ENCODE data around the gene TOP2A. TPM values are rescaled to one million over a fixed set of nuclear protein-coding genes. Genes with fewer than 3 reads are reported as not detected.

TOP2A gene
- total and polyA plus RNA-seq, 9 of the 15 experiments (the other 6 are each of a cell fraction or from before 2014, with no cell fraction given) = 133 to 347 (median 259) TPM

DNA sequence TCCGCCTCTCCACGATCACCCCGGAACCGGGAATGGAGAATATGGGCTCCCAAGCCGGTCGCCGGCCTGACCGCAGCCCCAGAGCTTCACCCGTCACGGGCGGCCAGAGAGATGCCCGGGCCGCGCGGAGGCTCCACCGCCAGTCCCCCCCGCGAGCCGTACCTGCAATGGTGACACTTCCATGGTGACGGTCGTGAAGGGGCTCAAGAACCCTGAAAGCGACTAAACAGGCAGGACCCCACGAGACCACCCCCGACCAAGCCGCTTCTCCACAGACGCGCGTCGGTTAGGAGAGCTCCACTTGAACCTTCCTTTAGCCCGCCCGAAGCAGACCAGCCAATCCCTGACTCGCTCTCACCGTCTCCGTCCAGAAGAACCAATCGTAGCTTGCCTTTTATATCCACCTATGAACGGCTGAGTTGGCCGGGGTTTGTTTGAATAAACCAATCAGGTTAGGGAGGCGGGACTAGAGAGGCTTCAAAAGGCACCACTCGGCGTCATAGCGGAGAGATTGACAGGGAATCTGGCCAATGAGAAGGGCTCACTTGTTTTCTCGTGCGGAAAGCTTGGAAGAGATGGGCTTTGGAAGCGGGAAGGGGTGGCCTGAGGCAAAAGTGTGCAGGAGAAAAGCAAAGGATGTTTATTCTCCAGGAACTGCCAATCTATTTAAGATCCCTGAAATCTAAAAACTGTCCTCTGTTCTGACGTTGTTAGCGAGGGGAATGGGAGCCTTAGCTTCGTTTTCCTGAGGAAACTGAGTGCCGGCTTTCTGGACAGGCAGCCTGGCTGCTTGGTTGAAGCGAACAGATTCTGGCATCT is at the start of gene TOP2A (continued):
- TF ChIP-seq NCOA2 (IDR thresholded peaks at IDR 0.05; ENCODE audit: partially characterized antibody in 2 of 2) (no peak), HLTF (IDR thresholded peaks at IDR 0.05) (no peak), FOXM1 (IDR thresholded peaks at IDR 0.05; ENCODE audit: low read depth) (peak; percentile 100), FOXM1 (CRISPR knock-in tag; IDR thresholded peaks at IDR 0.05; ENCODE audit: low read depth) (0 out of 2 replicates have a peak, but pooled peaks have one; percentile 55), E2F3 (CRISPR knock-in tag; IDR thresholded peaks at IDR 0.05) (no peak), TGIF2 (CRISPR knock-in tag; IDR thresholded peaks at IDR 0.05) (no peak), SIN3A (IDR thresholded peaks at IDR 0.05; ENCODE audit: borderline replicate concordance in 2 of 2, control insufficient read depth in 1 of 2, low read depth in 2 of 2, low read length in 2 of 2) (no peak; a peak in 2 of 4 replicates), PHF20 (IDR thresholded peaks at IDR 0.05; ENCODE audit: partially characterized antibody) (peak; percentile 42), KAT2B (IDR thresholded peaks at IDR 0.05; ENCODE audit: low read depth, low read length) (no peak), ETS2 (tag; IDR thresholded peaks at IDR 0.05; ENCODE audit: borderline replicate concordance, poor library complexity, severe bottlenecking) (no peak)
- TF ChIP-seq, protein P1, sequence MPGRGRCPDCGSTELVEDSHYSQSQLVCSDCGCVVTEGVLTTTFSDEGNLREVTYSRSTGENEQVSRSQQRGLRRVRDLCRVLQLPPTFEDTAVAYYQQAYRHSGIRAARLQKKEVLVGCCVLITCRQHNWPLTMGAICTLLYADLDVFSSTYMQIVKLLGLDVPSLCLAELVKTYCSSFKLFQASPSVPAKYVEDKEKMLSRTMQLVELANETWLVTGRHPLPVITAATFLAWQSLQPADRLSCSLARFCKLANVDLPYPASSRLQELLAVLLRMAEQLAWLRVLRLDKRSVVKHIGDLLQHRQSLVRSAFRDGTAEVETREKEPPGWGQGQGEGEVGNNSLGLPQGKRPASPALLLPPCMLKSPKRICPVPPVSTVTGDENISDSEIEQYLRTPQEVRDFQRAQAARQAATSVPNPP (IDR thresholded peaks at IDR 0.05; ENCODE audit: borderline replicate concordance, insufficient read depth, insufficient read length) = no peak
- TF ChIP-seq, protein P2, sequence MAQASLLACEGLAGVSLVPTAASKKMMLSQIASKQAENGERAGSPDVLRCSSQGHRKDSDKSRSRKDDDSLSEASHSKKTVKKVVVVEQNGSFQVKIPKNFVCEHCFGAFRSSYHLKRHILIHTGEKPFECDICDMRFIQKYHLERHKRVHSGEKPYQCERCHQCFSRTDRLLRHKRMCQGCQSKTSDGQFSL (CRISPR knock-in tag; IDR thresholded peaks at IDR 0.05) = 0 out of 2 replicates have a peak, but pooled peaks have one; percentile 45
- TF ChIP-seq, protein P2 (tag; IDR thresholded peaks at IDR 0.05) = no peak
- TF ChIP-seq, protein P3, sequence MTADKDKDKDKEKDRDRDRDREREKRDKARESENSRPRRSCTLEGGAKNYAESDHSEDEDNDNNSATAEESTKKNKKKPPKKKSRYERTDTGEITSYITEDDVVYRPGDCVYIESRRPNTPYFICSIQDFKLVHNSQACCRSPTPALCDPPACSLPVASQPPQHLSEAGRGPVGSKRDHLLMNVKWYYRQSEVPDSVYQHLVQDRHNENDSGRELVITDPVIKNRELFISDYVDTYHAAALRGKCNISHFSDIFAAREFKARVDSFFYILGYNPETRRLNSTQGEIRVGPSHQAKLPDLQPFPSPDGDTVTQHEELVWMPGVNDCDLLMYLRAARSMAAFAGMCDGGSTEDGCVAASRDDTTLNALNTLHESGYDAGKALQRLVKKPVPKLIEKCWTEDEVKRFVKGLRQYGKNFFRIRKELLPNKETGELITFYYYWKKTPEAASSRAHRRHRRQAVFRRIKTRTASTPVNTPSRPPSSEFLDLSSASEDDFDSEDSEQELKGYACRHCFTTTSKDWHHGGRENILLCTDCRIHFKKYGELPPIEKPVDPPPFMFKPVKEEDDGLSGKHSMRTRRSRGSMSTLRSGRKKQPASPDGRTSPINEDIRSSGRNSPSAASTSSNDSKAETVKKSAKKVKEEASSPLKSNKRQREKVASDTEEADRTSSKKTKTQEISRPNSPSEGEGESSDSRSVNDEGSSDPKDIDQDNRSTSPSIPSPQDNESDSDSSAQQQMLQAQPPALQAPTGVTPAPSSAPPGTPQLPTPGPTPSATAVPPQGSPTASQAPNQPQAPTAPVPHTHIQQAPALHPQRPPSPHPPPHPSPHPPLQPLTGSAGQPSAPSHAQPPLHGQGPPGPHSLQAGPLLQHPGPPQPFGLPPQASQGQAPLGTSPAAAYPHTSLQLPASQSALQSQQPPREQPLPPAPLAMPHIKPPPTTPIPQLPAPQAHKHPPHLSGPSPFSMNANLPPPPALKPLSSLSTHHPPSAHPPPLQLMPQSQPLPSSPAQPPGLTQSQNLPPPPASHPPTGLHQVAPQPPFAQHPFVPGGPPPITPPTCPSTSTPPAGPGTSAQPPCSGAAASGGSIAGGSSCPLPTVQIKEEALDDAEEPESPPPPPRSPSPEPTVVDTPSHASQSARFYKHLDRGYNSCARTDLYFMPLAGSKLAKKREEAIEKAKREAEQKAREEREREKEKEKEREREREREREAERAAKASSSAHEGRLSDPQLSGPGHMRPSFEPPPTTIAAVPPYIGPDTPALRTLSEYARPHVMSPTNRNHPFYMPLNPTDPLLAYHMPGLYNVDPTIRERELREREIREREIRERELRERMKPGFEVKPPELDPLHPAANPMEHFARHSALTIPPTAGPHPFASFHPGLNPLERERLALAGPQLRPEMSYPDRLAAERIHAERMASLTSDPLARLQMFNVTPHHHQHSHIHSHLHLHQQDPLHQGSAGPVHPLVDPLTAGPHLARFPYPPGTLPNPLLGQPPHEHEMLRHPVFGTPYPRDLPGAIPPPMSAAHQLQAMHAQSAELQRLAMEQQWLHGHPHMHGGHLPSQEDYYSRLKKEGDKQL (CRISPR knock-in tag; IDR thresholded peaks at IDR 0.05; ENCODE audit: borderline replicate concordance) = no peak
- TF ChIP-seq, protein P4, sequence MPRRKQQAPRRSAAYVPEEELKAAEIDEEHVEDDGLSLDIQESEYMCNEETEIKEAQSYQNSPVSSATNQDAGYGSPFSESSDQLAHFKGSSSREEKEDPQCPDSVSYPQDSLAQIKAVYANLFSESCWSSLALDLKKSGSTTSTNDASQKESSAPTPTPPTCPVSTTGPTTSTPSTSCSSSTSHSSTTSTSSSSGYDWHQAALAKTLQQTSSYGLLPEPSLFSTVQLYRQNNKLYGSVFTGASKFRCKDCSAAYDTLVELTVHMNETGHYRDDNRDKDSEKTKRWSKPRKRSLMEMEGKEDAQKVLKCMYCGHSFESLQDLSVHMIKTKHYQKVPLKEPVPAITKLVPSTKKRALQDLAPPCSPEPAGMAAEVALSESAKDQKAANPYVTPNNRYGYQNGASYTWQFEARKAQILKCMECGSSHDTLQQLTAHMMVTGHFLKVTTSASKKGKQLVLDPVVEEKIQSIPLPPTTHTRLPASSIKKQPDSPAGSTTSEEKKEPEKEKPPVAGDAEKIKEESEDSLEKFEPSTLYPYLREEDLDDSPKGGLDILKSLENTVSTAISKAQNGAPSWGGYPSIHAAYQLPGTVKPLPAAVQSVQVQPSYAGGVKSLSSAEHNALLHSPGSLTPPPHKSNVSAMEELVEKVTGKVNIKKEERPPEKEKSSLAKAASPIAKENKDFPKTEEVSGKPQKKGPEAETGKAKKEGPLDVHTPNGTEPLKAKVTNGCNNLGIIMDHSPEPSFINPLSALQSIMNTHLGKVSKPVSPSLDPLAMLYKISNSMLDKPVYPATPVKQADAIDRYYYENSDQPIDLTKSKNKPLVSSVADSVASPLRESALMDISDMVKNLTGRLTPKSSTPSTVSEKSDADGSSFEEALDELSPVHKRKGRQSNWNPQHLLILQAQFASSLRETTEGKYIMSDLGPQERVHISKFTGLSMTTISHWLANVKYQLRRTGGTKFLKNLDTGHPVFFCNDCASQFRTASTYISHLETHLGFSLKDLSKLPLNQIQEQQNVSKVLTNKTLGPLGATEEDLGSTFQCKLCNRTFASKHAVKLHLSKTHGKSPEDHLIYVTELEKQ (CRISPR knock-in tag; IDR thresholded peaks at IDR 0.05) = no peak
